22Rv1 (cell line): ENCODE data around the gene VRK3.

Experiments
- CTCF ChIP-seq: fragments of 450-650 bp; IDR thresholded peaks from 2 replicates; pipeline ENCODE4 v1.5.1; 2017; ENCODE audit warnings: mild to moderate bottlenecking
- ZFX ChIP-seq: fragments of 450-650 bp; IDR thresholded peaks from 2 replicates; pipeline ENCODE4 v1.6.1; 2017; ENCODE audit warnings: antibody characterized with exemption, borderline replicate concordance

GRCh38 chr19:50020481-50020880, 4.7 kb downstream of the VRK3 start:
- TF ChIP-seq CTCF (no peak), ZFX (no peak)
